Keratinocyte (primary cell): ENCODE data around the gene DKK2. TPM values are rescaled to one million over a fixed set of nuclear protein-coding genes. Genes with fewer than 3 reads are reported as not detected.

Source experiments
- DNase-seq: peaks from one replicate; pipeline ENCODE4 v3.0.0-alpha.2; 2011; ENCODE audit warnings: low read depth, missing footprints, low spot score
- FAIRE-seq: peaks from 2 replicates; lab custom pipeline; 2011; peaks lifted over from hg19 to GRCh38; lab: Jason Lieb, UNC
- H2AFZ ChIP-seq: 2 replicates; pipeline ENCODE4 v1.6.0; 2012; ENCODE audit warnings: low read length, control low read depth, inconsistent platforms; ENCODE audit not compliant: control insufficient read depth
- H3K27ac ChIP-seq: 2 replicates; pipeline ENCODE4 v1.5.1; 2011; ENCODE audit warnings: low read length; ENCODE audit not compliant: control insufficient read depth, insufficient read depth
- H3K27me3 ChIP-seq: 3 replicates; pipeline ENCODE4 v1.6.0; 2011; ENCODE audit warnings: low read length; ENCODE audit not compliant: control insufficient read depth, insufficient read depth; ENCODE audit errors: extremely low read depth
- H3K36me3 ChIP-seq, 2 experiments: 2 replicates in 1 of 2; 3 replicates in 1 of 2; pipeline ENCODE4 v1.5.1; 2011; ENCODE audit warnings: low read length in 2 of 2, mild to moderate bottlenecking in 1 of 2; ENCODE audit not compliant: control insufficient read depth in 2 of 2, insufficient read depth in 2 of 2; ENCODE audit errors: extremely low read depth in 1 of 2
- H3K4me1 ChIP-seq: 3 replicates; pipeline ENCODE4 v1.5.1; 2011; ENCODE audit warnings: low read length; ENCODE audit not compliant: control insufficient read depth, insufficient read depth; ENCODE audit errors: extremely low read depth
- H3K4me2 ChIP-seq: 3 replicates; pipeline ENCODE4 v1.6.0; 2011; ENCODE audit warnings: low read depth, low read length; ENCODE audit not compliant: control insufficient read depth, insufficient read depth; ENCODE audit errors: extremely low read depth
- H3K4me3 ChIP-seq, 3 experiments: fragments of 200-600 bp in 1 of 3; sonication (generic) in 1 of 3; 2 replicates in 2 of 3; 3 replicates in 1 of 3; pipeline ENCODE4 v1.5.1; 2011 to 2016; ENCODE audit warnings: low read length in 3 of 3, mild to moderate bottlenecking in 3 of 3, control low read depth in 2 of 3, inconsistent platforms in 1 of 3, low read depth in 1 of 3, mixed read lengths in 1 of 3, mixed run types in 1 of 3, moderate library complexity in 1 of 3; ENCODE audit not compliant: control insufficient read depth in 2 of 3, insufficient read depth in 2 of 3; ENCODE audit errors: extremely low read depth in 1 of 3
- H3K79me2 ChIP-seq: 2 replicates; pipeline ENCODE4 v1.6.0; 2012; ENCODE audit warnings: low read length; ENCODE audit not compliant: control insufficient read depth, insufficient read depth
- H3K9ac ChIP-seq: 3 replicates; pipeline ENCODE4 v1.6.0; 2011; ENCODE audit warnings: low read length; ENCODE audit not compliant: control insufficient read depth, insufficient read depth; ENCODE audit errors: extremely low read depth
- H3K9me1 ChIP-seq: 3 replicates; pipeline ENCODE4 v1.6.0; 2011; ENCODE audit warnings: low read length; ENCODE audit not compliant: control insufficient read depth, insufficient read depth; ENCODE audit errors: extremely low read depth
- H3K9me3 ChIP-seq: 2 replicates; pipeline ENCODE4 v1.5.1; 2012; ENCODE audit warnings: low read depth, low read length; ENCODE audit not compliant: control insufficient read depth
- H4K20me1 ChIP-seq: 3 replicates; pipeline ENCODE4 v1.6.0; 2011; ENCODE audit warnings: low read length; ENCODE audit not compliant: control insufficient read depth, insufficient read depth; ENCODE audit errors: extremely low read depth
- EZH2 ChIP-seq: IDR thresholded peaks from one replicate; pipeline ENCODE4 v1.6.1; 2012; ENCODE audit warnings: inconsistent platforms, mild to moderate bottlenecking, low read length, moderate library complexity
- dilution Hi-C: fragments of 300-500 bp; cut with MboI; formaldehyde crosslinking; loops from one replicate; pipeline ENCODE4 v1.7.0; 2020; ENCODE audit warnings: low sequenced_read_pairs; ENCODE audit not compliant: extremely low pct_ligation_motif_present
- polyA plus RNA-seq, 5 experiments: library from polyadenylated mRNA; depleted of rRNA in 3 of 5; stranded (reverse) in 3 of 5; stranded (forward) in 1 of 5; unstranded in 1 of 5; fragments of >200 nt; gene quantifications; 1 replicate in 1 of 5; 2 replicates in 3 of 5; 3 replicates in 1 of 5; pipeline versions ENCODE4 v1.2.1 to v1.2.3, GENCODE V29; 2011 to 2012; ENCODE audit warnings: missing spikeins in 2 of 5, low read depth in 1 of 5, low replicate concordance in 1 of 5
- TF ChIP-seq, protein P1 (sequence below), 3 experiments: IDR thresholded peaks in 1 of 3; conservative IDR thresholded peaks in 1 of 3; optimal IDR thresholded peaks in 1 of 3; 2 replicates in 2 of 3; 3 replicates in 1 of 3; pipeline versions ENCODE3 to v1.5.1; 2011; ENCODE audit warnings: low read length in 3 of 3, mild to moderate bottlenecking in 3 of 3, moderate library complexity in 2 of 3, control low read depth in 1 of 3, inconsistent platforms in 1 of 3; ENCODE audit not compliant: insufficient read depth in 2 of 3; ENCODE audit errors: extremely low read depth in 1 of 3

Gene DKK2
- polyA plus RNA-seq, 1 donor (not counting 4 experiments of a cell fraction or from before 2014, with no cell fraction given) = 0.08 TPM

- no peaks in the 10 kb centered on the region for H3K79me2 ChIP-seq
- FAIRE-seq = no peak
- H3K9me3 ChIP-seq = no peaks in the 10 kb centered on the region
- no peaks in the 10 kb centered on the region for H3K27me3 ChIP-seq
- H3K4me3 ChIP-seq = no peak overlapping the region
- TF ChIP-seq EZH2 = no peak
- TF ChIP-seq, protein P1, sequence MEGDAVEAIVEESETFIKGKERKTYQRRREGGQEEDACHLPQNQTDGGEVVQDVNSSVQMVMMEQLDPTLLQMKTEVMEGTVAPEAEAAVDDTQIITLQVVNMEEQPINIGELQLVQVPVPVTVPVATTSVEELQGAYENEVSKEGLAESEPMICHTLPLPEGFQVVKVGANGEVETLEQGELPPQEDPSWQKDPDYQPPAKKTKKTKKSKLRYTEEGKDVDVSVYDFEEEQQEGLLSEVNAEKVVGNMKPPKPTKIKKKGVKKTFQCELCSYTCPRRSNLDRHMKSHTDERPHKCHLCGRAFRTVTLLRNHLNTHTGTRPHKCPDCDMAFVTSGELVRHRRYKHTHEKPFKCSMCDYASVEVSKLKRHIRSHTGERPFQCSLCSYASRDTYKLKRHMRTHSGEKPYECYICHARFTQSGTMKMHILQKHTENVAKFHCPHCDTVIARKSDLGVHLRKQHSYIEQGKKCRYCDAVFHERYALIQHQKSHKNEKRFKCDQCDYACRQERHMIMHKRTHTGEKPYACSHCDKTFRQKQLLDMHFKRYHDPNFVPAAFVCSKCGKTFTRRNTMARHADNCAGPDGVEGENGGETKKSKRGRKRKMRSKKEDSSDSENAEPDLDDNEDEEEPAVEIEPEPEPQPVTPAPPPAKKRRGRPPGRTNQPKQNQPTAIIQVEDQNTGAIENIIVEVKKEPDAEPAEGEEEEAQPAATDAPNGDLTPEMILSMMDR (optimal IDR thresholded peaks at IDR 0.05 in 1 of 3, IDR thresholded peaks at IDR 0.05 in 1 of 3, conservative IDR thresholded peaks at IDR 0.05 in 1 of 3; ENCODE audit: extremely low read depth in 1 of 3, insufficient read depth in 2 of 3, low read length in 3 of 3) = no peak
- dilution Hi-C loops = no loop called here
- H3K4me2 ChIP-seq = no peak overlapping the region
- H3K9ac ChIP-seq = no peak overlapping the region
- H3K36me3 ChIP-seq = no peaks in the 10 kb centered on the region
- DNase-seq = no peak
- no peaks in the 10 kb centered on the region for H3K9me1 ChIP-seq
- H4K20me1 ChIP-seq = no peaks in the 10 kb centered on the region
- no peak overlapping the region for H2AFZ ChIP-seq
- no peaks in the 10 kb centered on the region for H3K4me1 ChIP-seq
- H3K27ac ChIP-seq = no peak overlapping the region
These were observed 94.3 kb downstream of the DKK2 start for GRCh38 chr4:106941841-106942240.

DNA sequence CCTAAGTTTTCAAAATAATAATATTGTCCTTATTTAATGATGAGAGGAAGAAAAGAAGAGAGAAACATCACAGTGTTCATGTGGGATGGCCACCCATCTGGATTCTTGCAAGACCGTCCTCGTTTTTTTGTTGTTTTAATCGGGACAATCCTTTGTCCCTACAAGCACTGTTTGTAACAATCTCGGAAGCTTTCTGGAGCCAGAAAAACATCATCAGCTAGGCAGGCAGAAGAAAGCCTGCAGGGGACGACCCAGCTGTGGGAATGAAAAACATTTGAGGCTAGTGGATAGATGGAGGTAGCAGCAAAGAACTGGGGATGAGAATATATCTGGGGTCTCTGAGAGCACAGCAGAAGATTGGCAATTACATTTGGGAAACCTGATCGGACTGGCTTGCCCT, 105.6 kb downstream of the DKK2 start:
- no peaks in the 10 kb centered on the region for H3K79me2 ChIP-seq
- H3K4me2 ChIP-seq = no peak overlapping the region
- no peaks in the 10 kb centered on the region for H3K27me3 ChIP-seq
- no peak overlapping the region for H2AFZ ChIP-seq
- H3K27ac ChIP-seq = no peak overlapping the region
- dilution Hi-C loops = no loop called here
- H3K9me1 ChIP-seq = no peaks in the 10 kb centered on the region
- no peak overlapping the region for H3K4me3 ChIP-seq
- H3K36me3 ChIP-seq = no peaks in the 10 kb centered on the region
- H4K20me1 ChIP-seq = no peaks in the 10 kb centered on the region
- no peak for TF ChIP-seq EZH2
- TF ChIP-seq, protein P1 (optimal IDR thresholded peaks at IDR 0.05 in 1 of 3, IDR thresholded peaks at IDR 0.05 in 1 of 3, conservative IDR thresholded peaks at IDR 0.05 in 1 of 3; ENCODE audit: extremely low read depth in 1 of 3, insufficient read depth in 2 of 3, low read length in 3 of 3) = no peak
- no peak overlapping the region for H3K9ac ChIP-seq
- FAIRE-seq (no peak), DNase-seq (no peak)
- H3K9me3 ChIP-seq = no peaks in the 10 kb centered on the region
- no peaks in the 10 kb centered on the region for H3K4me1 ChIP-seq
